A549 treated with CpdA at 1 μM for 4 hours (cell line): ENCODE measurements around the gene PSORS1C1. TPM values are rescaled to one million over a fixed set of nuclear protein-coding genes. Genes with fewer than 3 reads are reported as not detected.

Experiments
- total RNA-seq: library from RNA; stranded (reverse); fragments of 200-300 nt; extraction: Qiagen RNA extraction; gene quantifications from 5 replicates; pipeline ENCODE4 v1.2.3, GENCODE V29; 2022; ENCODE audit warnings: low read depth

PSORS1C1 gene
- total RNA-seq = 3.3 to 6.4 TPM (median 4.2 TPM) in 5 replicates

GRCh38 chr6:31114541-31114878 is at the start of gene PSORS1C1:
TSS of gene PSORS1C1 (plus strand) at chr6:31114800. CDS start at chr6:31129633, 14,833 bp downstream.

GRCh38 chr6:31112478-31112877 is 2.1 kb upstream of the PSORS1C1 start, which contains the start of gene C6orf15:
TSS of gene C6orf15 (minus strand) at chr6:31112575. CDS start at chr6:31112555, 20 bp downstream.

GRCh38 chr6:31120151-31120915 is 5.7 kb downstream of the PSORS1C1 start, which contains the start of gene CDSN:
TSS of gene CDSN (minus strand) at chr6:31120446. CDS start at chr6:31120419, 27 bp downstream.

GRCh38 chr6:31138982-31139381 is 24.4 kb downstream of the PSORS1C1 start, which contains the start of gene PSORS1C2:
TSS of gene PSORS1C2 (minus strand) at chr6:31139066. CDS start at chr6:31139026, 40 bp downstream.

GRCh38 chr6:31157513-31158139 is 43.0 kb downstream of the PSORS1C1 start, which contains the start of gene CCHCR1:
TSS of gene CCHCR1 (minus strand) at chr6:31157802. CDS start at chr6:31157600, 202 bp downstream.

GRCh38 chr6:31158140-31158862 is 43.7 kb downstream of the PSORS1C1 start, which contains the start of gene TCF19:
TSS of gene TCF19 (plus strand) at chr6:31158589. CDS start at chr6:31159470, 881 bp downstream.

GRCh38 chr6:31170600-31170881 is 55.9 kb downstream of the PSORS1C1 start, which contains the start of gene POU5F1:
TSS of gene POU5F1 (minus strand) at chr6:31170682. CDS start at chr6:31170620, 62 bp downstream.

Other genes starting within 250 kb of the PSORS1C1 start
- gene DDR1, start 230.3 kb upstream of the PSORS1C1 start, total RNA-seq = 46.0 to 54.9 TPM (median 48.9 TPM) in 5 replicates
- 14.2 to 21.3 TPM (median 20.5 TPM) in 5 replicates for gene GTF2H4, start 206.6 kb upstream of the PSORS1C1 start, total RNA-seq
- gene VARS2, start 200.6 kb upstream of the PSORS1C1 start, total RNA-seq = 11.6 to 13.4 TPM (median 12.4 TPM) in 5 replicates
- gene SFTA2, start 182.6 kb upstream of the PSORS1C1 start, total RNA-seq = not detected in 5 replicates
- 0.01 to 0.04 TPM (median 0.02 TPM) in 3 of 5 replicates, not detected in the others for gene MUCL3, start 173.8 kb upstream of the PSORS1C1 start, total RNA-seq
- not detected in 5 replicates for gene MUC21, start 131.1 kb upstream of the PSORS1C1 start, total RNA-seq
- 0.01 to 0.05 TPM (median 0.03 TPM) in 4 of 5 replicates, not detected in the other for gene MUC22, start 104.3 kb upstream of the PSORS1C1 start, total RNA-seq
- not detected in 5 replicates for gene C6orf15, start 2.2 kb upstream of the PSORS1C1 start, total RNA-seq
- not detected in 5 replicates for gene CDSN, start 5.6 kb downstream of the PSORS1C1 start, total RNA-seq
- gene PSORS1C2, start 24.3 kb downstream of the PSORS1C1 start, total RNA-seq = not detected in 5 replicates
- gene CCHCR1, start 43.0 kb downstream of the PSORS1C1 start, total RNA-seq = 6.6 to 8.7 TPM (median 7.4 TPM) in 5 replicates
- gene TCF19, start 43.8 kb downstream of the PSORS1C1 start, total RNA-seq = 12.0 to 14.1 TPM (median 13.4 TPM) in 5 replicates
- 2.5 to 5.1 TPM (median 3.6 TPM) in 5 replicates for gene POU5F1, start 55.9 kb downstream of the PSORS1C1 start, total RNA-seq
- 43.3 to 57.6 TPM (median 52.8 TPM) in 5 replicates for gene HLA-C, start 157.3 kb downstream of the PSORS1C1 start, total RNA-seq
- 15.2 to 27.1 TPM (median 25.9 TPM) in 5 replicates for gene HLA-B, start 242.4 kb downstream of the PSORS1C1 start, total RNA-seq